ENCODE data around the gene PLTP.
A peak's percentile ranks its signal among the peaks of the same experiment; 100 is the strongest.

PLTP gene

DNA sequence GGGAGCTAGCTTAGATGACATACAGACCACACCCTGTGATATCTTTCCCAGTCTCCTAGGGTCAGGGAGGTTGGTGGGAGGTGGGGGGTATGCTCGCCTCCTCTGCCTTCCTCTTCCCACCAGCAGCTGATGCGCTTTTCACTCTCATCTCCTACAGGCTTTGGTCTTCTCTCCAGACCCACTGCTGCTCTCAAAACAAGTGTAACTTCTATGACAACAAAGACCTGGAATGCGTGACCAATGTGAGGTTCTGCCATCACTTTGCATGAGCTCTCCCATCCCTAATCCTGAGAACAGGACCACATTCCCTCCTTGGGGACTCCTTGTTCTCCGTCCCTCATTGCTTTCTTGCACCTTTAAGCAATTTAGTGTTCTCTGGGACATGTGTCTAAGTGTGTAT lies 18.1 kb downstream of the PLTP start:
- DNase-seq, result no peak
- Histone ChIP-seq H3K4me1 (ENCODE audit: control insufficient read depth in 1 of 2, insufficient read depth in 2 of 2, low read length in 2 of 2) (peaks cover 9 to 15% of the 10 kb centered on the region in 2 experiments), H3K14ac (ENCODE audit: low read length) (no peak overlapping the region), H3K23ac (ENCODE audit: low read length) (no peak overlapping the region), H3K27me3 (ENCODE audit: insufficient read depth, low read length) (no peaks in the 10 kb centered on the region), H3K36me3 (ENCODE audit: control insufficient read depth in 1 of 2, insufficient read depth in 2 of 2, low read length in 2 of 2) (peaks cover 24 to 40% of the 10 kb centered on the region in 2 experiments), H3K9me3 (ENCODE audit: insufficient read depth, low read depth, low read length) (no peaks in the 10 kb centered on the region), H4K91ac (ENCODE audit: low read depth, low read length) (no peak overlapping the region), H2AK5ac (ENCODE audit: low read length) (no peak overlapping the region), H3K4me3 (ENCODE audit: low read depth, low read length) (no peak overlapping the region), H2BK120ac (ENCODE audit: insufficient read depth, low read length, poor library complexity) (no peak overlapping the region), H2AFZ (ENCODE audit: insufficient read depth, low read length, poor library complexity) (no peak overlapping the region), H3K18ac (ENCODE audit: low read length) (no peak overlapping the region), H3K9ac (ENCODE audit: low read length) (no peak overlapping the region), H3K79me1 (ENCODE audit: low read length) (peaks cover 9% of the 10 kb centered on the region), H4K8ac (ENCODE audit: low read depth, low read length) (no peak overlapping the region), H4K12ac (ENCODE audit: low read depth, low read length) (no peak overlapping the region), H2BK5ac (ENCODE audit: low read depth, low read length, poor library complexity) (no peak overlapping the region), H3K4me2 (ENCODE audit: low read length) (no peak overlapping the region), H3K27ac (ENCODE audit: low read depth, low read length) (no peak overlapping the region), H2BK12ac (ENCODE audit: low read length) (no peak overlapping the region), H3K4ac (ENCODE audit: low read depth, low read length) (no peak overlapping the region), H3K79me2 (ENCODE audit: control insufficient read depth, insufficient read depth, low read length, poor library complexity) (peaks cover 4% of the 10 kb centered on the region)
- no CpG with 5 or more reads among the region's 4 CpGs for WGBS (ENCODE audit: extremely low coverage, insufficient coverage, insufficient read length)

DNA sequence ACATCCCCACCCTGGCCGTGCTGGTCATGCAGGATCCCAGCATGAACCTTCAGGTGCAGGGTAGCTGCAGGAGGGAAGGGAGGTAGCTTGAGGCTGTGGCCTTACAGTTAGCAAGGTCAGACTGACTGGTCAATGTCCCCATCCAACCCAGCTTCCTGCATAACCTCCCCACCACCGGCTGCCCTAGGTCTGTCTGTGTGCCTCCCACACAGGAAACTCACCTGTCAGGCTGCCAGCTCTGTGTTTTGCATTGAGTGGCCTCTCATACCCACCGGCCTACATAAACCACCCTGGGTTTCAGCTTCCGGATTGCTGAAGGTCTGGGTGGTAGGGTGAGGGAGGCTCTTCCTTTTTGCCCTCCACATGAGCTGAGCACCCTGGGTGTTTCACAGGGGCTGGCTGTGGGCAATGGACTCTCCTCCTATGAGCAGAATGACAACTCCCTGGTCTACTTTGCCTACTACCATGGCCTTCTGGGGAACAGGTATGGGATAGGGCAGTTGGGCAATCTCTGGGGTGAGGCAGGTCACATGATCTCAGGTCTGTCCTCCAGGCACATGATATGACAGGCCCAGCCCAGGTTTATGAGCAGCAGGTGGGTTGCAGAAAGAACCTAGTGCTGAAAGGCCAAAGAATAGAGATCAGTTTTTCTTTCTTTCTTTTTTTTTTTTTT lies 19.0 kb downstream of the PLTP start:
- Histone ChIP-seq H3K4me2 (ENCODE audit: low read length) (no peak overlapping the region), H3K36me3 (ENCODE audit: control insufficient read depth in 1 of 2, insufficient read depth in 2 of 2, low read length in 2 of 2) (peaks cover 17 to 31% of the 10 kb centered on the region in 2 experiments), H3K4ac (ENCODE audit: low read depth, low read length) (no peak overlapping the region), H3K18ac (ENCODE audit: low read length) (no peak overlapping the region), H2BK12ac (ENCODE audit: low read length) (no peak overlapping the region), H2AFZ (ENCODE audit: insufficient read depth, low read length, poor library complexity) (no peak overlapping the region), H2AK5ac (ENCODE audit: low read length) (no peak overlapping the region), H4K12ac (ENCODE audit: low read depth, low read length) (no peak overlapping the region), H2BK120ac (ENCODE audit: insufficient read depth, low read length, poor library complexity) (no peak overlapping the region), H3K27me3 (ENCODE audit: insufficient read depth, low read length) (no peaks in the 10 kb centered on the region), H2BK5ac (ENCODE audit: low read depth, low read length, poor library complexity) (no peak overlapping the region), H3K14ac (ENCODE audit: low read length) (no peak overlapping the region), H4K91ac (ENCODE audit: low read depth, low read length) (no peak overlapping the region), H3K4me3 (ENCODE audit: low read depth, low read length) (no peak overlapping the region), H3K9me3 (ENCODE audit: insufficient read depth, low read depth, low read length) (no peaks in the 10 kb centered on the region), H3K4me1 (ENCODE audit: control insufficient read depth in 1 of 2, insufficient read depth in 2 of 2, low read length in 2 of 2) (peaks cover 9 to 15% of the 10 kb centered on the region in 2 experiments), H3K9ac (ENCODE audit: low read length) (no peak overlapping the region), H3K79me1 (ENCODE audit: low read length) (peaks cover 9% of the 10 kb centered on the region), H4K8ac (ENCODE audit: low read depth, low read length) (no peak overlapping the region), H3K27ac (ENCODE audit: low read depth, low read length) (no peak overlapping the region), H3K79me2 (ENCODE audit: control insufficient read depth, insufficient read depth, low read length, poor library complexity) (peaks cover 4% of the 10 kb centered on the region), H3K23ac (ENCODE audit: low read length) (no peak overlapping the region)
- WGBS (ENCODE audit: extremely low coverage, insufficient coverage, insufficient read length), result no CpG with 5 or more reads among the region's 4 CpGs
- no peak for DNase-seq

- Histone ChIP-seq H2BK5ac (ENCODE audit: low read depth, low read length, poor library complexity) (no peak overlapping the region), H4K91ac (ENCODE audit: low read depth, low read length) (peak overlapping the region; percentile 22), H3K4me3 (ENCODE audit: low read depth, low read length) (no peak overlapping the region), H3K18ac (ENCODE audit: low read length) (peak overlapping the region; percentile 2), H3K4me1 (ENCODE audit: control insufficient read depth in 1 of 2, insufficient read depth in 2 of 2, low read length in 2 of 2) (peaks cover 9 to 15% of the 10 kb centered on the region in 2 experiments), H3K79me1 (ENCODE audit: low read length) (peaks cover 9% of the 10 kb centered on the region), H3K27ac (ENCODE audit: low read depth, low read length) (no peak overlapping the region), H3K9ac (ENCODE audit: low read length) (no peak overlapping the region), H3K23ac (ENCODE audit: low read length) (no peak overlapping the region), H3K4me2 (ENCODE audit: low read length) (peak overlapping the region; percentile 97), H2BK120ac (ENCODE audit: insufficient read depth, low read length, poor library complexity) (no peak overlapping the region), H4K8ac (ENCODE audit: low read depth, low read length) (peak overlapping the region; percentile 95), H3K36me3 (ENCODE audit: control insufficient read depth in 1 of 2, insufficient read depth in 2 of 2, low read length in 2 of 2) (peaks cover 13 to 27% of the 10 kb centered on the region in 2 experiments), H2AFZ (ENCODE audit: insufficient read depth, low read length, poor library complexity) (no peak overlapping the region), H2AK5ac (ENCODE audit: low read length) (no peak overlapping the region), H3K14ac (ENCODE audit: low read length) (no peak overlapping the region), H2BK12ac (ENCODE audit: low read length) (no peak overlapping the region), H3K4ac (ENCODE audit: low read depth, low read length) (no peak overlapping the region), H3K9me3 (ENCODE audit: insufficient read depth, low read depth, low read length) (no peaks in the 10 kb centered on the region), H4K12ac (ENCODE audit: low read depth, low read length) (no peak overlapping the region), H3K79me2 (ENCODE audit: control insufficient read depth, insufficient read depth, low read length, poor library complexity) (peaks cover 4% of the 10 kb centered on the region), H3K27me3 (ENCODE audit: insufficient read depth, low read length) (no peaks in the 10 kb centered on the region)
- WGBS (ENCODE audit: extremely low coverage, insufficient coverage, insufficient read length), result no CpG with 5 or more reads among the region's 9 CpGs
- DNase-seq, result peak; percentile 37 to 63
Observed at GRCh38 chr20:45892049-45892825, 19.7 kb downstream of the PLTP start.

DNA sequence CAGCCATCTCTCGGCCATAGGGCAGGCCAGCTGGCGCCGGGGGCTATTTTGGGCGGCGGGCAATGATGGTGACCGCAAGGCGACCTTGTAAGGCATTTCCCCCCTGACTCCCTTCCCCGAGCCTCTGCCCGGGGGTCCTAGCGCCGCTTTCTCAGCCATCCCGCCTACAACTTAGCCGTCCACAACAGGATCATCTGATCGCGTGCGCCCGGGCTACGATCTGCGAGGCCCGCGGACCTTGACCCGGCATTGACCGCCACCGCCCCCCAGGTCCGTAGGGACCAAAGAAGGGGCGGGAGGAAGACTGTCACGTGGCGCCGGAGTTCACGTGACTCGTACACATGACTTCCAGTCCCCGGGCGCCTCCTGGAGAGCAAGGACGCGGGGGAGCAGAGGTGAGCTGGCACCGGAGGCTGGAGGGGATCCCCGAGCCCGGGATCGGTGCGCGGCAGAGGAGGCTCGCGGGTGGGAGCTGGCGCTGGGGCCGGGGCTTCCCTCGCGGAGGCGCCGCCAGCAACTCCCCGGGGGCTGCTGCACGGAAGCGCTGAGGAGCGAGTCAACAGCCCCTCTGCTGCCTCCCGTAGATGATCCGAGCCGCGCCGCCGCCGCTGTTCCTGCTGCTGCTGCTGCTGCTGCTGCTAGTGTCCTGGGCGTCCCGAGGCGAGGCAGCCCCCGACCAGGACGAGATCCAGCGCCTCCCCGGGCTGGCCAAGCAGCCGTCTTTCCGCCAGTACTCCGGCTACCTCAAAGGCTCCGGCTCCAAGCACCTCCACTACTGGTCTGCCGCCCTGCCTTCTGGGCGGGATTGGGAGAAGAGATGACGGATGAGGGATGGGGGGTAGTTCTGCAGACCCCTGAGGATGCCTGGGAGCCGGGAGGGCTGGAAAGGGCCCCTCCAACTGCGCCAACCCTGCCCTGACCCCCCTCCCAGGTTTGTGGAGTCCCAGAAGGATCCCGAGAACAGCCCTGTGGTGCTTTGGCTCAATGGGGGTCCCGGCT lies 20.7 kb downstream of the PLTP start, which contains the start of the genes CTSA and NEURL2:
CTSA (plus strand) TSS at position 351 of the 999 bp plus-strand sequence; CDS start at position 585, 234 bp downstream.
NEURL2 (minus strand) TSS at position 224 of the 999 bp plus-strand sequence; CDS start at position 7, 217 bp downstream.
- Histone ChIP-seq H3K27me3 (ENCODE audit: insufficient read depth, low read length) (no peaks in the 10 kb centered on the region), H3K9ac (ENCODE audit: low read length) (peak within 1 kb of the TSS; percentile 74), H3K4me3 (ENCODE audit: low read depth, low read length) (peak within 1 kb of the TSS; percentile 80), H3K18ac (ENCODE audit: low read length) (peak within 1 kb of the TSS; percentile 32), H3K27ac (ENCODE audit: low read depth, low read length) (no peak within 1 kb of the TSS), H3K4me2 (ENCODE audit: low read length) (peak within 1 kb of the TSS; percentile 97), H2AFZ (ENCODE audit: insufficient read depth, low read length, poor library complexity) (peak within 1 kb of the TSS; percentile 93), H4K8ac (ENCODE audit: low read depth, low read length) (peak within 1 kb of the TSS; percentile 95), H2BK12ac (ENCODE audit: low read length) (no peak within 1 kb of the TSS), H3K4ac (ENCODE audit: low read depth, low read length) (peak within 1 kb of the TSS; percentile 48), H3K79me1 (ENCODE audit: low read length) (peaks cover 9% of the 10 kb centered on the region), H3K9me3 (ENCODE audit: insufficient read depth, low read depth, low read length) (no peaks in the 10 kb centered on the region), H3K14ac (ENCODE audit: low read length) (peak within 1 kb of the TSS; percentile 73), H3K4me1 (ENCODE audit: control insufficient read depth in 1 of 2, insufficient read depth in 2 of 2, low read length in 2 of 2) (peaks cover 9 to 15% of the 10 kb centered on the region in 2 experiments), H3K79me2 (ENCODE audit: control insufficient read depth, insufficient read depth, low read length, poor library complexity) (peaks cover 4% of the 10 kb centered on the region), H4K12ac (ENCODE audit: low read depth, low read length) (peak within 1 kb of the TSS; percentile 78), H4K91ac (ENCODE audit: low read depth, low read length) (peak within 1 kb of the TSS; percentile 56), H2AK5ac (ENCODE audit: low read length) (peak within 1 kb of the TSS; percentile 3), H2BK5ac (ENCODE audit: low read depth, low read length, poor library complexity) (peak within 1 kb of the TSS; percentile 15), H2BK120ac (ENCODE audit: insufficient read depth, low read length, poor library complexity) (peak within 1 kb of the TSS; percentile 70), H3K36me3 (ENCODE audit: control insufficient read depth in 1 of 2, insufficient read depth in 2 of 2, low read length in 2 of 2) (peaks cover 6 to 22% of the 10 kb centered on the region in 2 experiments), H3K23ac (ENCODE audit: low read length) (no peak within 1 kb of the TSS)
- DNase-seq, result peak; percentile 76 to 84
- WGBS (ENCODE audit: extremely low coverage, insufficient coverage, insufficient read length), result no CpG with 5 or more reads among the region's 78 CpGs

Measured in trophoblast cell (in vitro differentiated cells and primary cell).